GM18519 (cell line): ENCODE data around the gene SLC23A2.
"Not testable (repeated sequence)": the region's sequence is repeated elsewhere in the genome, so short reads cannot be mapped to it uniquely, and the experiment has no call there.

Experiments
- ATAC-seq: cut with Tn5 transposase; IDR thresholded peaks from one replicate; pipeline ENCODE4 v1.9.1; 2021; ENCODE audit warnings: mild to moderate bottlenecking, moderate library complexity; ENCODE audit not compliant: unreplicated experiment, low FRiP score

SLC23A2 gene

DNA sequence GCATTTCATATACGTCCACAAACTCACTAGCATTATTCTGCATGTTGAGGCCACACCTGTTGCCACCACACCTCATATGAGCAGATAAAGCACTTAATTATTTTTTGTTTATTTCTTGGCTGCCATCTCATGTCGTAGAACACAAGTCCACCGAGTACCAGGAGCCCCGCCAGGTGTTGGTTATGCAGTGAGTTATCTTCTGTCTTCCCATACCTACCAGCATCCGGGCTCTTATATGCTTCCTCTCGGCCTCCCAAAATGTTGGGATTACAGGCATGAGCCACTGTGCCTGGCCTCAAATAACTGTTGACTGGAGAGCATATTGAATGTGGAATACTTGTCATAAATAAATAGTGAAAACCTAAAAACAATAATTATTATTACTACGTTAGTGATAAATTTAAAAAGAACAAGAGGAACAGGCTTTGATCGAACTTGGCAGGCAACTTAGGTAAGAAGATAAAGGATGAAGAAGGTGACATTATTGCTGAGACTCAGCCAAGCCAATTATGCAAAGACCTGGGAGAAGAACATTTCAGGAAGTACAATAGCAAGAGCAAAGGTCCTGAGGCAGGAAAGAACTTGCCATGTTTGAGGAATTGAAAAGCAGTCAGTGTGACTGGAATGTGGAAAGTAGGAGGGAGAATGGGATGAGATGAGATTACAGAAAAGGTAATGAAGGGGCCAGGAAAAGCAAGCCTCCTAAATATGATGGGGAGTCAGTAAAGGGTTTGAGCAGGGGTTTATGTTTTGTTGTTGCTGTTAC, 12.6 kb upstream of the SLC23A2 start:
- no peak for ATAC-seq

GRCh38 chr20:5008759-5009158, 7.4 kb upstream of the SLC23A2 start:
- no peak for ATAC-seq

DNA sequence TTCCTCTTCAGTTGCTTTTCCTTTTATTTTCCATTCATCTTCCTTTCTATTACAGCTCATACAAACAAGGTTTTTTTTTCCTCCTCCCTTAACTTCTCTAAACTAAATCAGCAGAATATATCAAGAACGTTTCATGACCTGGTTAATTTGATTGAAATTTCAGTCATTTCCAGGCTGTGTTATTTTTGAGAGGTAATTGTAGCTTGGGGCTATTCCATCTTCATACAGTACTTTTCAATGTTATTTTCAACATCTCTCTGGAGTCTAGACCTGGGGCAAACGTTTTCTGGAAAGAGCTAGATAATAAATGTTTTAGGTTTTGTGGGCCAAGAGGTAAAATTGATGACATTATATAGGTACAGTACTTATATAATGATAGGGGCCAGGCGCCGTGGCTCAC, 4.0 kb upstream of the SLC23A2 start:
- no peak for ATAC-seq

- ATAC-seq, result not testable (repeated sequence)
Measured at GRCh38 chr20:5004825-5005224, 3.5 kb upstream of the SLC23A2 start.

DNA sequence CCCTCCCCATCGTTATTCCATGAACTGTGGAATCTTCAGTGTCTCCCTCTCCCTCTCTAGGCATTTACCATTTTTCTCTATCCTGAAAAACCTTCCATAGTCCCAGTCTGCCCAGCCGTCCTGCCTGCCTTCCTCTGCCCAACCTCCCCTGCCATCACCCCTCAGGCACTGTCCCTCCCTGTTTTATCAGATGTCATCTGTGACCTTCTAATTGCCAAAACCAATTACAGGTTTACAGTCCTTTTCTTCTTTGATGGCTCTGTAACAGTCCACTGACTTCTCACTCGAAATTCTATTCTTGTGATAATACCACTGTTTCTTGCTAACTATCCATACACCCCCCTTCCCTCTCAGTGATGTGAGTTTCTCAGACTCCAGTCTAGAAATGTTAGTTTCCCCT, 2.3 kb upstream of the SLC23A2 start:
- no peak for ATAC-seq

- ATAC-seq, result no peak
Measured at GRCh38 chr20:5002077-5002413, 735 bp upstream of the SLC23A2 start.

DNA sequence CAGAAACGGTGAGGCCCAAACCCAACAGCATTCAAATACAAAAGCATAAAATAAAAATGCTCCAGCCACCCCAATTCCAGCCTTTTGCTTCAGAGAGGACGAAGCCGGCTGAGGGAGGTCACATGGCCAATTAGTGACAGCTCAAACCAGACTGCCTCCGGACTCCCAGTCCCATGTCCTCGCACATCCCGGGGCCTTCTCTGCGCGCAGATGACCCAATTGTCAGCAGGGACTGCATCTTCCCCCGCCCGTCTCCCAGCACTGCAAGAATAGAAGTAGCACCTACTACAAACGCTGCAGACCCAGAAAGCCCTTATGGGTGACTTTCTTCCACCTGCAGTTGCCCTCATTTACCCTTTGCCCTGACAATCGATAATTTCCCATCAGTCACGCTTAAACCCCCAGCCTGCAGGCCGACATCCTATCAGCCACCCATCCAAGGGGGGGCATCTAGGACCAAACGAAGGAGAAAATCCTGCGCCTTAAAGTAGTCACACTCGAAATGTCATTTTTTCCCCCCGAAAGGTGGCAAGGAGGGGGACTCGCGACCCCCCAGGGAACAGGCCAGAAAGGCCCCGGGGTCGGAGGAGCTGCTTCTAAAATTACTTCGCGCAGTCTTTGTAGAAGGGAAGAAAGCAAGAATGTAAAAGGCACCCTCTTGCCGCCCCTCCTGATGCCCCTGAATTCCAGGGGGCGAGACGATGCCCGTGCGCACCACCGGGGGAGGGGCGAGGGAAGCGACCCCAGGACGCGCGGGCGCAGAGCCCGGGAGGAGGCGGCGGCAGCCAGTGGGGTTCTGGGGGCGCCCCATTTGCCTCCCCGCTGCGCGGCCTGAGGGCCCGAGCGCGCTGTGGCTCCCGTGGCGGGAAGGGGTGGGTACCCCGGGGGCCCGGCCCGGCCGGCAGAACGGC, 792 bp downstream of the SLC23A2 start:
- ATAC-seq, result no peak

- no peak for ATAC-seq
Measured at GRCh38 chr20:4999788-5000187, 1.5 kb downstream of the SLC23A2 start.

DNA sequence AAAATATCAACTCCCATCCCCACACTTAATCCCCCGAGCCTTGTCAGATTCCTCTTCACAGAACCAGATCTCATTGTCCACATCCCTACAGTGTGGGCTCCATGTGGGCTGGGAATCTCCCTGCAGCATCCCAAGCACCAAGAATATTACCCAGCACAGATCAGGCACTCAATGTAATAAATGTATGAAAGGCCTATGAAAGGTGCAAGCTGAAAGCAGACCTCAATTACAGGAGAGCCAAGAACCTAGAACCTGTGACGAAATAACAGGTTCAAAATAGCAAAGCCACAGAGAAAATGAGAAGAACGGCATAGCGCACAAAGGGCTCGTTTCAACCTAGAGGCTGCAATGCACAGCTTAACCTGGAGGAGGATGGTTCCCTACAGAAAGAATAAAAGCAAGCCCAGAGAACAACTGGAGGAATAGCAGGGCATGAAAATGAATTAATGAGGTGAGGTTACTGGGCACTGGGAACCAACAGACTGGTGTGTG, 3.1 kb downstream of the SLC23A2 start:
- peak; percentile 49 for ATAC-seq

DNA sequence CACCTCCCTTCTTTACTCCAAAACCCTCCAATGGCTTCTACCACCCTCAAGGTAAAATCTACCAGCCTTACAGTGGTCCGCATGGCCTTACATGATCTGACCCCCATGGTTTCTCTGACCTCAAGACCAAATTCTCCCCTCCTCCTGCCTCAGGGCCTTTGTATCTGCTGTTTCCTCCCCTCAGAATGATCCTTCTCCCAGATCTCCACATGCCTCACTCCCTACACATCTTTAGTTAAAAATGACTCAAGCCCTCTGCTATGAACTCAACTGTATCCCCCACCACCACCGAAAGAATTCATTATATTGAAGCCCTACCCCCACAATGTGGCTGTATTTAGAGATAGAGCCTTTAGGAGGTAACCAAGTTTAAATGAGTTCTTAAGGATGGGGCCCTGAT, 4.1 kb downstream of the SLC23A2 start:
- no peak for ATAC-seq

- no peak for ATAC-seq
Measured at GRCh38 chr20:4989570-4989969, 11.7 kb downstream of the SLC23A2 start.

GRCh38 chr20:4987130-4987529, 14.2 kb downstream of the SLC23A2 start:
- no peak for ATAC-seq

- ATAC-seq, result no peak
Measured at GRCh38 chr20:4985658-4986057, 15.7 kb downstream of the SLC23A2 start.

GRCh38 chr20:4982281-4982680, 19.0 kb downstream of the SLC23A2 start:
- no peak for ATAC-seq

GRCh38 chr20:4979841-4980410, 21.4 kb downstream of the SLC23A2 start:
- ATAC-seq, result no peak

- no peak for ATAC-seq
Measured at GRCh38 chr20:4978050-4978918, 23.0 kb downstream of the SLC23A2 start.

- not testable (repeated sequence) for ATAC-seq
Measured at GRCh38 chr20:4976014-4976413, 25.3 kb downstream of the SLC23A2 start.

DNA sequence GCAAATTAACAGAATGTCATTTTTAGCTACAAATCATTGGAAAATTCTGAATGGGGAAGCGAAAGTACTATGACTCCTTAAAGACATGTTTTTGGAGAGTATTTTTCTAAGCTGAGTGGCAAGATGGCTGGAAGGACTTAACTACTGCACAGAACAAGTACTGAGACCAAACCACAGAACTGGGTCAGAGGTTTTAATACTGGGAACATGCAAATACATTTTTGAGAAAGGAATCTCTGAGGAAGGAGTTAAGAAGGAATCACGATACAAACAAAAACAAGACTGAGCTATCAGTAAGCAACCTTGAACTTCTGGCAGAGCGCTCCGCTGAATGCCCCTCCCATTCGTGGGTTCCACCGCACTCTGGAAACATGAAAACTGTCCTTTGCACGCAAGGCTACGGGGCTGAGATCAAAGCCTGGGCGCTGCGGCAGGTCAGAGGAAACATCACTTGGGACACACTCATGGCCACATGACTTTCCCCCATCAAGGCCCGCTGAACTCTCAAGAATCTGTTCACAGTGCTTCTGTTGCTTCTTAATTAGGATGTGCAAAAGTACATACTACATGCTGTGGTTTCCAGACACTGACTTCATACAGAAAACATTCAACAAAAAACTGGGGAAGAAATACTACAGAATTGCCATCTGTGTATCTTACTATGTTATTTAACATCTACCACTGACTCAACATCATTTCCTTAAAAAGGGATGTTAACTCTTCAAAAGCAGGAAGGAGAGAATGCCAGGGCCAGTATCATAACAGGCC, 27.8 kb downstream of the SLC23A2 start:
- ATAC-seq, result peak; percentile 81

DNA sequence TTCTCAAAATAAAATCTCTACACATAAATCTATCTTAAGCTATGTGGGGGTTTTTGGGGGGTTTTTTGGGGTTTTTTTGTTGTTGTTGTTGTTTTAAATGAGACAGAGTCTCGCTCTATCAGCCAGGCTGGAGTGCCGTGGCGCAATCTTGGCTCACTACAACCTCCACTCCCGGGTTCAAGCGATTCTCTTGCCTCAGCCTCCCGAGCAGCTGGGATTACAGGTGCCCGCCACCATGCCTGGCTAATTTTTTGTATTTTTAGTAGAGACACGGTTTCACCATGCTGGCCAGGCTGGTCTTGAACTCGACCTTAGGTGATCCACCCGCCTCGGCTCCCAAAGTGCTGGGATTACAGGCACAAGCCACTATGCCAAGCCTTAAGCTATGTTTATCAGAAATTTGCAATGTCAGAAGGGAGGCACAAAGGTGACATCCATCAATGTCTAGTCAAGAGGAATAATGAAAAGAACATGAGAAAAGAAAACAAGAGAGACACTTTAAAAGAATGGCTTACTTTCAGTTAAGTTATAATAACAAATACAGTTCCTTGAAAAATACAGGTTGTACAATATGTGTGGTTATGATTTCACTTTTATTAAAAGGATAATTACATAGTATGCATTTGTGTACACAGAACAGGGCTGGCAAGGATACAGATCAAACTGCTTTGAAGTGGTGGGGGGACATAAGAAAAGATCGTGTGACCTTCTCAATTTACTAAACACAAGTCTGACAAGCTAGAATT, 28.6 kb downstream of the SLC23A2 start:
- ATAC-seq, result no peak
